ENCODE results near the gene TSSK3. TPM values are rescaled to one million over a fixed set of nuclear protein-coding genes. Genes with fewer than 3 reads are reported as not detected.

TSSK3 gene
- total RNA-seq, 1 donor from 2014 or later: 0.90 TPM

DNA sequence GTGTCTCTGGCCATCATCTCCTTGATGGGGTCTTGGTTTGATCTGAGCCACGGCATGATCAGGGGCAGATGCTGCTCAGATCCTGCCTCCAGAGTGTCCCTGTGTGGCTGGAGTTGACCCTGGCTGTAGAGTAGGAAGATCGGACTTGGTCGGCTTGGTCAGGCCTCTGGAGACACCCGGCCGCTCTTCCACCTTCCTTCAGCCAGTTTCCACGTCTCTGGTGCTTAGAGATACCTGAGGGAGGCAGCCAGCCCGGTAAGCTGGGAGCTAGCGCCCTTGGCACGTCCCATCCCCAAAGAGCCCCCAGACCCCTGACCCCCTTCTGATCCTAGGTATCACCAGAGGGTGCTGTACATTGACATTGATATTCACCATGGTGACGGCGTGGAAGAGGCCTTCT lies 35.1 kb upstream of the TSSK3 start:
- TF ChIP-seq, protein P1, sequence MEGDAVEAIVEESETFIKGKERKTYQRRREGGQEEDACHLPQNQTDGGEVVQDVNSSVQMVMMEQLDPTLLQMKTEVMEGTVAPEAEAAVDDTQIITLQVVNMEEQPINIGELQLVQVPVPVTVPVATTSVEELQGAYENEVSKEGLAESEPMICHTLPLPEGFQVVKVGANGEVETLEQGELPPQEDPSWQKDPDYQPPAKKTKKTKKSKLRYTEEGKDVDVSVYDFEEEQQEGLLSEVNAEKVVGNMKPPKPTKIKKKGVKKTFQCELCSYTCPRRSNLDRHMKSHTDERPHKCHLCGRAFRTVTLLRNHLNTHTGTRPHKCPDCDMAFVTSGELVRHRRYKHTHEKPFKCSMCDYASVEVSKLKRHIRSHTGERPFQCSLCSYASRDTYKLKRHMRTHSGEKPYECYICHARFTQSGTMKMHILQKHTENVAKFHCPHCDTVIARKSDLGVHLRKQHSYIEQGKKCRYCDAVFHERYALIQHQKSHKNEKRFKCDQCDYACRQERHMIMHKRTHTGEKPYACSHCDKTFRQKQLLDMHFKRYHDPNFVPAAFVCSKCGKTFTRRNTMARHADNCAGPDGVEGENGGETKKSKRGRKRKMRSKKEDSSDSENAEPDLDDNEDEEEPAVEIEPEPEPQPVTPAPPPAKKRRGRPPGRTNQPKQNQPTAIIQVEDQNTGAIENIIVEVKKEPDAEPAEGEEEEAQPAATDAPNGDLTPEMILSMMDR (IDR thresholded peaks at IDR 0.05): no peak
- peaks cover 23% of the 10 kb centered on the region for H3K36me3 Mint-ChIP-seq (ENCODE audit: low read depth)
- no peak overlapping the region for H3K4me3 Mint-ChIP-seq (ENCODE audit: unreplicated experiment)
- no peak for DNase-seq (ENCODE audit: low spot score)
- H3K27ac Mint-ChIP-seq (ENCODE audit: unreplicated experiment): no peak overlapping the region
- no peaks in the 10 kb centered on the region for H3K27me3 Mint-ChIP-seq (ENCODE audit: low read depth)
- H3K9me3 Mint-ChIP-seq (ENCODE audit: low read depth): no peaks in the 10 kb centered on the region
- H3K4me1 Mint-ChIP-seq (ENCODE audit: low read depth): no peaks in the 10 kb centered on the region

DNA sequence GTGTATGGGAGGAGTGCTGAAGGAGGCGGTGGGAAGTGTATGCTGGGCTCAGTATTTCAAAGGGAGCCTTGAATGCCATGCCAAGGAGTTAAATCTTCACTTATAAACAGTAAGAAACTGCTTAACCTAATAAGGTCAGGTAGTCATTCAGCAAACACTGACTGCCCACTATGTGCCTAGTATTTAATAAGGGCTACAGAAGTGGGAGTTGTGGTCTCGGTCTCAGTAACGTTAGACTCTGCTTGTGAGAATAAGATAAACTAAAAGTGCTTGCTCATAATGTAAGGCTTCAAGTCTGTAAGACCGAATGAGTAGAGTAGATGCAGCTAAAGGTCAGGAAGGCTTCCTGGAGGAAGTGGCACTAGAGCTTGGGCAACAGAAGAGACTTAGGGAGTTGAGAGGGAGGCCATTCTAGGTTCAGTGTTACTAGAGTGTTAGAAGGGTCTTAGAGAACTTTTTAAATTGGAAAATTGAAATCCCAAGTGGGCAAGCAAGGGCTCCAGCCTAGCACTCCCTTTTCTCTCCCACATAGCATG lies 32.3 kb upstream of the TSSK3 start:
- peaks cover 27% of the 10 kb centered on the region for H3K36me3 Mint-ChIP-seq (ENCODE audit: low read depth)
- H3K4me1 Mint-ChIP-seq (ENCODE audit: low read depth): peaks cover 18% of the 10 kb centered on the region
- H3K4me3 Mint-ChIP-seq (ENCODE audit: unreplicated experiment): no peak overlapping the region
- no peaks in the 10 kb centered on the region for H3K9me3 Mint-ChIP-seq (ENCODE audit: low read depth)
- TF ChIP-seq, protein P1 (IDR thresholded peaks at IDR 0.05): no peak
- H3K27ac Mint-ChIP-seq (ENCODE audit: unreplicated experiment): no peak overlapping the region
- no peaks in the 10 kb centered on the region for H3K27me3 Mint-ChIP-seq (ENCODE audit: low read depth)
- DNase-seq (ENCODE audit: low spot score): no peak

GRCh38 chr1:32330558-32331151 lies 31.7 kb upstream of the TSSK3 start:
- Mint-ChIP-seq H3K4me1 (ENCODE audit: low read depth) (peaks cover 19% of the 10 kb centered on the region), H3K4me3 (ENCODE audit: unreplicated experiment) (no peak overlapping the region), H3K9me3 (ENCODE audit: low read depth) (no peaks in the 10 kb centered on the region), H3K27me3 (ENCODE audit: low read depth) (no peaks in the 10 kb centered on the region), H3K27ac (ENCODE audit: unreplicated experiment) (no peak overlapping the region), H3K36me3 (ENCODE audit: low read depth) (peaks cover 24% of the 10 kb centered on the region)
- no peak for DNase-seq (ENCODE audit: low spot score)
- TF ChIP-seq, protein P1 (IDR thresholded peaks at IDR 0.05): no peak

DNA sequence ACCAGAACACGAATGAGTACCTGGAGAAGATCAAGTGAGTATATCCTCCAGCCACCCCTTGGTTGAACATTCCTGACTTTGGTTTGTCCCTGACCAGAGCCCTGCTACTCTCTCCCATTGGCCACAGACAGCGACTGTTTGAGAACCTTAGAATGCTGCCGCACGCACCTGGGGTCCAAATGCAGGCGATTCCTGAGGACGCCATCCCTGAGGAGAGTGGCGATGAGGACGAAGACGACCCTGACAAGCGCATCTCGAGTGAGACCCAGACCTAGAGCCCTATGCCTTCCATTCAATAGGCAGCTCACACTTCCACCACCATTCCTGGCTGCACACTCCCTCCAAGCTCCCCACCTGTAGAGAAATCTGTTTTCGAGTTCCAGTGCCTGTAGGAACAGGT lies 30.8 kb upstream of the TSSK3 start:
- peaks cover 19% of the 10 kb centered on the region for H3K4me1 Mint-ChIP-seq (ENCODE audit: low read depth)
- peaks cover 24% of the 10 kb centered on the region for H3K36me3 Mint-ChIP-seq (ENCODE audit: low read depth)
- no peak for DNase-seq (ENCODE audit: low spot score)
- no peak overlapping the region for H3K4me3 Mint-ChIP-seq (ENCODE audit: unreplicated experiment)
- no peak overlapping the region for H3K27ac Mint-ChIP-seq (ENCODE audit: unreplicated experiment)
- TF ChIP-seq, protein P1 (IDR thresholded peaks at IDR 0.05): no peak
- no peaks in the 10 kb centered on the region for H3K9me3 Mint-ChIP-seq (ENCODE audit: low read depth)
- no peaks in the 10 kb centered on the region for H3K27me3 Mint-ChIP-seq (ENCODE audit: low read depth)

DNA sequence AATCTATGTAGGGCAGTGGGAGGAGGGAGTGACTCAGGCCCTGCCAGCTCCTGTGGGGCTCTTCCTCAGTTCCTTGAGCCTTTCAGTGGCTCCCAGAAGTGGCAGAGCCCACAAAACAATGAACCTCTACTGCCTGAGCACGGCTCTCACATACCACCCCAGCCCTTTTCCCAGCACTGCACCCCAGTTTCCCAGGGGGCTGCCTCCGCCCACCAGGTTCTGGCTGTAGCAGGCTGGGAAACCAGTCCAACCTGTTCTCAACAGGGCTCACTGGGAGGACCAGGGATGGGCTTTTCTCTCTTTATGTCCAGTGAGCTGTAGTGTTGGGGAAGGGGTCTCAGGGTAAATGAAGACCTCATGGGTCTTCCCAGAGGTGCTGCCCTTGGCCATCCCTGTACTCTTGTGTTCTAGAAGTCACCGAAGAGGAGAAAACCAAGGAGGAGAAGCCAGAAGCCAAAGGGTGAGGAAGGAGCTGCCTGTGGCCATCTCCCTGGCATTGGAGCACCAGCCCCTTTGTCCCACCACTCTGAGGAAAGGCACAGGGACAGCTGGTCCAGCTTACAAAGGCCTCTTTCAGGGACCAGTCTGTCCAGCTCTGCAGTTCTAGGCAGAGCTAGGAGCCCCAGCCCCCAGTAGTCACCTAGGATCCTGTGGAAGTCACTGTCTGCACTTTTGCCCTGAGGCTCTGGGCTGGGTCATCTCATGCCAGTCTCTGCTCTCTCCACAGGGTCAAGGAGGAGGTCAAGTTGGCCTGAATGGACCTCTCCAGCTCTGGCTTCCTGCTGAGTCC lies 29.9 kb upstream of the TSSK3 start:
- Mint-ChIP-seq H3K4me3 (ENCODE audit: unreplicated experiment) (no peak overlapping the region), H3K27me3 (ENCODE audit: low read depth) (no peaks in the 10 kb centered on the region), H3K36me3 (ENCODE audit: low read depth) (peaks cover 21% of the 10 kb centered on the region), H3K4me1 (ENCODE audit: low read depth) (peaks cover 23% of the 10 kb centered on the region), H3K27ac (ENCODE audit: unreplicated experiment) (no peak overlapping the region), H3K9me3 (ENCODE audit: low read depth) (no peaks in the 10 kb centered on the region)
- DNase-seq (ENCODE audit: low spot score): no peak
- TF ChIP-seq, protein P1 (IDR thresholded peaks at IDR 0.05): no peak
